Non-pigmented ciliary epithelial cell (primary cell): ENCODE measurements around the gene RUVBL2.
"Not testable (repeated sequence)": the region's sequence is repeated elsewhere in the genome, so short reads cannot be mapped to it uniquely, and the experiment has no call there.

ENCODE experiments used
- DNase-seq: peaks from one replicate; pipeline ENCODE4 v3.0.0-alpha.2; 2010; ENCODE audit warnings: low read depth

The RUVBL2 gene

GRCh38 chr19:49049834-49050233, 56.1 kb downstream of the RUVBL2 start:
- not testable (repeated sequence) for DNase-seq

DNA sequence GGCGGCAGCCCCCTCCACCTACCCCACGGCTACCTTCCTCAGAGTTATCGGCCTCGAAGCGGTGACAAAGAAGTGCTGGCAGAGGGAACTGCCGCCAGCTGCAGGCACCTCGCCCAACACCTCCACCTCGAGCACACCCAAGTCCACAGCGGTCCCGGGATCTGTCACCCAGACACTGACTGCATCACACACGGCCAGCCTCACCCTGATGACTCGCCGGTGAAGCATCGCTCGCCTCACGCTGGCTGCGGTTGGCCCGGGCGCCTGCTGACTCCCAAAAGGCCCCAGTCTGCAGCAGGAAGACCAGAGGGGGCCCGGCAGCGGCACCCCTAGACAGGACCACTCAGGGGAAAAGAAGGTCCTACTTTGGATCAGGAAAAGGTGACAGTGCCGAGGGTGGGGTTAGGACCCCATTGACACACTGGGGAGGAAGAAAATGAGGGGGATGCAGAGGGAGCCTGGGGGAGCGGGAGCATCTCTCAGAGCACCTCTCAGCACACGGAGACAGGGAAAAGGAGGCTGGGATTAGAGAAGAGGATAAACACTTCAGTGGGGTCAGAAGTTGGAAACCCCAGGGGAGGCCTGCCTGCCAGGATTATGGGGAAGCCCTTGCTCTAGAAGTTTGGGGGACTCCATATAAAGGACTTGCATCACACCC, 56.8 kb downstream of the RUVBL2 start:
- not testable (repeated sequence) for DNase-seq

- DNase-seq = no peak
Measured at GRCh38 chr19:49056101-49056901, 62.6 kb downstream of the RUVBL2 start.

DNA sequence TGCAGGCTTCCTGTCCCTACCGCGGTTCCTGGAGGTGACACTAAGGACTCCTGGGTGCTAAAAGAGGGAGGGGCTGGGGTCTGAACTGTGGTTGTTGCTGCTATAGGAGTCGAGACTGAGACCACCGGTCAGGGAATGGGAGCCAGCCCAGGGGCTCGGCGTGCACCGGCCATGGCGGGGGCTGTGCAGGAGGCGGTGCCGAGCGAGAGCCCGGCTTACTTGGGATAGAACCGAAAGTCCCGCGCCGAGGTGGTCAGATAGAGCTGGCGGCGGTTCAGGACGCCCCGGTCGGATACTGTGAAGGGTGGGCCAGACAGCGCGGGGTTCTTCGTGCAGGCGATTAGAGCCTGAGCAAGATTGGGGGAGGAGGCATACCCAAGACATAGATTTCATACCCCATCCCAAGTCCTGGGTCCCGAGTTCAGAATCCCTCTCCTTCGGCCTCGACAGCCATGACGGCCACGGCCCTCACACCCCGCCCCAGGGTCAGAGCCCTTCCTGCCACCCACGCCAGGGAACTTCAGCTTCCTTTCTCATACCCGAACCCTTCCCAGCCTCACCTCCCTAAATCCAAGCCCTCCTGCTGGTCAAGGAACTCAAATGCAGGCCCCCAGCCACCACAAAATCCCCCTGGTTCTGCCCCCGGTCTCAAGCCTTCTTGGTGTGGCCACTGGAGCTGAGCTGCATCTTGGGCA, 63.4 kb downstream of the RUVBL2 start:
- DNase-seq = not testable (repeated sequence)

- DNase-seq = no peak
Measured at GRCh38 chr19:49057636-49058234, 64.0 kb downstream of the RUVBL2 start, which contains the start of gene CGB7. CGB7 (minus strand) TSS chr19:49057749; CDS start chr19:49055375, 2,374 bp downstream.

DNA sequence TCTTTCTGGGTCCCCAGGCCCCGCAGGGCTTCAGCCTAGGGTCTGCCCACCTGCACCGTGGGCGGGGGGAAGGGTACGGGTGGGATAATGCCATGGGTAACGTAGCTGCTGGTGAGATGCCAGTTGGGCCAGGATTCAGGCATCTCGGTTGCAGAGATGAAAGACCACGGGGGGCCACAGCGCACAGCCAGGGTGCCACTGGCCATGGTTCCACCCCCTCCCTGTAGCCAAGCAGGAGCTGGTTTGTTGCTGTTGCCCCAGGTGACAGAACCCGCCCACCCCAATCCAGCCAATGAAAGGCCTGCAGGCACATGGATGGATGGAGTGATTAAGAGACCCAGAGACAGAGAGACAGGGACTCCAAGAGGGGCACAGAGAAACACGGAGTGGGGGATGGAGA, 64.9 kb downstream of the RUVBL2 start:
- DNase-seq = no peak

DNA sequence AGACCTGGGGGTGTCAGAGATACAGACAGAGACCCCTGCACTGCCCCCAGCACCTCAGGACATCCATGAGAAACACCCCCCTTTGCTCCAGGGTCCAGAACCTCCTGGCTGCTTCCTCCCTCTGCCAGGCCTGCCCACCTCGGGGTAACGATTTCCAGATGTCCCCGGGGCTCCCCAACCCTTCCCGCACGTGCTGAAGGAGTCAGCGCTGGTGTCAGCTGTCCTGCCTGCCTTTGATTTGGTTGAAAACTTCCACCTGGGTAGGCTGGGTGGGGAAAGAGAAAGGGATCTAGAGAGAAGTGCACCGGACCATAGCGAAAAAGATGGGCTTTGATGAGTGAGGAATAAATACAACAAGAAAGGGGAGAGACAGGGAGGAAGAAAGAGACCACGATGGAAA, 65.4 kb downstream of the RUVBL2 start:
- DNase-seq = no peak

GRCh38 chr19:49061000-49061399, 67.3 kb downstream of the RUVBL2 start:
- no peak for DNase-seq

GRCh38 chr19:49061445-49061844, 67.8 kb downstream of the RUVBL2 start:
- DNase-seq = no peak

DNA sequence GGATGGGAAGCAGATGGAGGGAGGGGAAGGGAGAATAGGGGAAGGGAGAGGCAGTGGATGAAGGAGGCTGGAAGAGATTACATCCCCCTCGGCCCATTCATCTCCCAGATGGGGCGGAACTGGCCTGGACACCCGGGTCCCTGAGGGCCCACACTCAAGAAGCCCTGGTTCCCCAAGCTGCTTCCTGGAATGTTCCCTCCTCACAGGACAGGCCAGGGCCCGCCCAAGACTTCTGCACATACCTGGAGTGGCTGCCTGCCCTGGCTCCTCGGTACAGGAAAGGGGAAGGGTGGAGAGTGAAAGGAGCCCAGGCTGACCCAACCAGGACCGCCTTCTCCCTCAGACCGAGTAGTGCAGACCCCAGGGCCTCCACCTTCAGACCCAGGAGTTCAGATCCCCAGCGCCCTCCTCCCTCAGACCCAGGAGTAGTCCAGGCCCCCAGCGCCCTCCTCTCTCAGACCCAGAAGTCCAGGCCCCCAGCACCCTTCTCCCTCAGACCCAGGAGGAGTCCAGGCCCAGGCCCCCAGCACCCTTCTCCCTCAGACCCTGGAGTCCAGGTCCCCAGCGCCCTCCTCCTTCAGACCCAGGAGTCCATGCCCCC, 70.4 kb downstream of the RUVBL2 start:
- DNase-seq = no peak

- no peak for DNase-seq
Measured at GRCh38 chr19:49064768-49065611, 71.3 kb downstream of the RUVBL2 start, which contains the start of gene NTF4. NTF4 (minus strand) TSS chr19:49064818; CDS start chr19:49061997, 2,821 bp downstream.
